GM21723 (cell line): ENCODE results near the gene SASH1.

Source experiments
- ATAC-seq: cut with Tn5 transposase; IDR thresholded peaks from one replicate; pipeline ENCODE4 v1.9.1; 2021; ENCODE audit warnings: mild to moderate bottlenecking, moderate library complexity; ENCODE audit not compliant: unreplicated experiment

The SASH1 gene

DNA sequence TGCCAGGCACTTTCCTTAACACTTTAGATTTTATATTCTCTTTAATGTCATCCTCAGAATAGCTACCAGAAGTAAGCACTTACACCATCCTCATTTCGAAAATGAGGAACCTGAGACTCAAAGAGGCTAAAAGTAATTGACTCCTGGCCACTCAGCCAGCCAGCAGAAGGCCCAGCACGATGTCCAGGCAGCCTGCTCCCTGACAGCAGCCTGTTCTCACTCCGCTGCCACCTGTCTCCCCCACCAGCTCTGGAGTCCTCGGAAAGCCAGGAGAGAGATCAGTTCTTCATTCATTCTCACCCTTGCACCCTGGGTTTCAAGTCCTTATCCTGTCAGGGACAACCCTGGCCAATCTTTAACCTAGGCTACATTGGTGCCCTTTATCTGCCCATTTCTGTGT, 174.0 kb downstream of the SASH1 start:
- no peak for ATAC-seq

DNA sequence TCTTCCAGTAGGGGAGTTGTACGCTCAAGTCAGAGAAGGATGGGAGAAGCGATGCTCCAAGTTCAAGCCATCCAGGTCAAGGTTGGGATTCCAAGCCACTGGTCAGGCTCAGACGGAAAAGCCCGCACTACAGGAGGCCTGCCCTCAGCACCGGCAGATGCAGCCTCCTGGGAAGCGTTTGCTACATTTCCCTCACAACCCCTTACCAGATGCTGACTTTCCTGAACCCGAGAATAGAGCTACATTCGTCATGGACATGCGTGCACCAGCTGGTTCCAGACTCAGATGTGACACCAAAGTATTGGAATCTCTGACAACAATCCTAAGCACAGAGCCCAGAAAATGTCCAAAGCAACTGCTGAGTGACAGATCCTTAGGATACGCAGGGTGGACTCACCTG, 174.8 kb downstream of the SASH1 start:
- ATAC-seq: no peak

DNA sequence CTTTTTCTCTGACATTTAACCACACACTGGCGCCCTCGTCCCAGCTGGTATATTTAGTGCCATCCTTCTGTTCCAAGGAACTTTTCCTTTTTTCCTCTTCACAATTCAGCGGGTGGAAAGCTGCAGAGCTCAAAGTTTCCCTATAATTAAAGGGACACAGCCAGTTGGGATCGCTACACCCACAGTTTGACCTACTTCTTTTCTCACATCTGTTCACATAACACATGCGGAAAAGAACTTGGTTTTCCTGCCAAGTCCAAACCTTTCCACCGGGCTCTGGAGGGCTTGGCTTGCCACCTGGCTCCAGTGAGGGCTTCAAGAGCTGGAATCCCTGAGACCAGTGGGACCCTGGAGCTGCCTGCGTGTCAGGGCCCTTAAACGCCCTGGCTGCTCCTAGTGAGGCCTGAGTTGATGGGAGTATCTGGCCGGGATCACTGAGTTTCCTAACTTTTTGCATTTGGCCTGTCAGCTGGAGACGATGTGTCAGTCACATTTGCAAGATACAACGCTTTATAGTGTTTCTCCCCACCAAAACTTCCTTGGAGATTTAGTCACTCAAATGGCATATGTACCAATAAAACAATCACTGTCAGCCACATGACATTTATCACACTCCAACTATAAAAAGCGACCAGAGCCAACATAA, 176.0 kb downstream of the SASH1 start:
- no peak for ATAC-seq

DNA sequence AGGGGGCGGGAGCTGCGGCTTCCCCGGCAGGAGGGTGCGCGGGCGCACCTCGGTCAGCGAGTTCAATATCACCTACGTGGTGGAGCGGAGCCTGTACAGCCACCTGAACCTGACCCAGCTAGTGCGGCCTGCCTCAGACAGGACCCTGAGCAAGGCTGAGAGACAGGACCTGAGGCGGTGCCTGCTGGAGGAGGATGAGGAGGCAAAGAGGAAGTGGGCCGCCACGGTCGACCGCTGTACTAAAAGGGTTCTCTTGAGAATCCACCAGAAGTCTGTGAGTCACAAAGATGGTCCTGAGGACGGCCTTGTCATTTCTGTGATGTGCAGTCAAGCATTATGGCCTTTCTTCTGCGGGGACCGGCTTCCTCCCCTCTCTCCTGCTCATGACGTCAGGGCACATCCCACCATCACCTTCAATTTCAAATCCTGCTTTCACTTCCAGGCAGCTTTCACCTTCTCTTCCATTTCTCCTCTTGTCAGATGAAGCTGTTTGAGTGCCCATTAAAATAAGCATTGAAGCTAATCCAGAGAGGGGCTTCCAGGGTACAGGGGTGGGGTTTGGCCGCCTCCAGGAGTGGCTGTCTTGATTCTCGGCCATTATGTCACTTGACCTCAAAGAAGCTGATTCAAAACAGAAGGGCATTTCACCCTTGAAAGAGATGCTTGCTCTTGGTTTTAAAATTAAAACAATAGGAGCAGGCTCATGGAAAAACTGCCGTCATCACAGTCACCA, 177.6 kb downstream of the SASH1 start:
- peak; percentile 94 for ATAC-seq

DNA sequence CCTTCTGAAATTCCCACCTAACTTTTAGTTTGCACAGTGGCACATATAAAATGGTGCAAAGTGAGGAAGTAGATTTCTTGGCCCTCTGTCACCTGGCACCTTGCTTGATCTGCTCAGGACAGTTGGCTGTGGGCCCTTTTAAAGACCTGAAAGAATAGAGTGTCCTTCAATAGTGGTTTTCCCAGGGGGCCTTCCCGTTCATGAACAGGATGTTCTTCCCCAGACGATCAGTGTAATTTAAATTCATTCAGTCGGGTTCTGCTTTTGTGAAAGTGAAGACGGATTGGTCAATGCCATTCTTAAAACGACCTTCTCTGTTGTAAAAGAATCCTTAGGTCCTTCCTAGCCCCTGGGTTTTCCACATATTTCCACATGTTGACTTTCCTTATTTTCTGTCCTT, 178.5 kb downstream of the SASH1 start:
- no peak for ATAC-seq

DNA sequence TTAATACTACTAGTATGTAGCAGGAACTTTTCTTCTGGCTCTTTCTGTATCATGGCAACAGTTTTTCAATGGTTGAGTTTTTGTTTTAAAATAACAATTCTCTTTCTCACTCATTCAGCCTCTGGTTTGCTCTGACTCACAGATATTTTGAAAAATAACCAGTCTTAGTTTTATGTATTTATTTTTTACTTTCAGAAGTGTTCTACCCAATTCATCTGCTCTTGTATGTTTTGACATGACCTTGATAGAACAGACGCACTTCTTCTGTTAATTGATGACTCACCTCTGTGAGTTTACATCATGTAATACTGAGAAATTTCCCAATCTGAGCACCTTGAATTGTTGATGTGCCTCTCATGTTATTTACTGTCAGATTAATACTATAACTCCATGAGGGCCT, 178.9 kb downstream of the SASH1 start:
- ATAC-seq: no peak

DNA sequence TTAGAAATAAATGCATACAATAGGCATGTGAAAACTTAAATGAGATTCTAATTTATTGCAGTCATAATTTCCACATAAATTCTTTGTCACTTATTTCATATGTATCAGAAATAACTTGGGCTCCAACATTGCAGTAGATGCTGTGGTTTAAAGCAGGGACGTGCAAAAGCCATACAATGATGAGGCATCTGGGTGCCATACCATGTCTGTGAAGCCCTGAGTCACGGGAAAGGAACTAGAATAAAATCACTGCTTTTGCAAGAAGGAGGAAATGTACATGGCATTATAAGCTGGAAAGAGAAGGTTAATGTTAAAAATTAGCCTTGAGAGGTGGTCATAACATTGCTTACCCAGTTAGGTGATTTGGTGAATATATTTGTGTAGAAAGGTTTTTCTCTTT, 180.4 kb downstream of the SASH1 start:
- no peak for ATAC-seq

DNA sequence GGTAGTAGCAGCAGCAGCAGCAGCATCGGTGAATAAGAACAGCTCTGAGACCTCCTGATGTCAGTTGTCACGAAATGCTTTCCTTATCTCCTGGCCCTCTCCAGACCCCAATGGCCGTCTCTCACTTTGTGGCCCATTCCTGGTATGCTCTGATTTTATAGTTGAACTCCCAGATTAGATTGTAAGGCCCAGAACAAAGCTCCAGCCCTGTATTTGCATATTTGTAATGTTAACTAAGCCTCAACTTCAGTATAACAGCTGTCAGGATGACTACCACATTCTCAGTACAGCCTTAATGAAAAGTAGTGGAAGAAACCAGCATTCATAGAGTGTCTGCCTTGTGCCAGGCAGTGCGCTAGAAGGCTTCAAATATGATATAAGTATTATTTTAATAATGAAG, 180.9 kb downstream of the SASH1 start:
- no peak for ATAC-seq

DNA sequence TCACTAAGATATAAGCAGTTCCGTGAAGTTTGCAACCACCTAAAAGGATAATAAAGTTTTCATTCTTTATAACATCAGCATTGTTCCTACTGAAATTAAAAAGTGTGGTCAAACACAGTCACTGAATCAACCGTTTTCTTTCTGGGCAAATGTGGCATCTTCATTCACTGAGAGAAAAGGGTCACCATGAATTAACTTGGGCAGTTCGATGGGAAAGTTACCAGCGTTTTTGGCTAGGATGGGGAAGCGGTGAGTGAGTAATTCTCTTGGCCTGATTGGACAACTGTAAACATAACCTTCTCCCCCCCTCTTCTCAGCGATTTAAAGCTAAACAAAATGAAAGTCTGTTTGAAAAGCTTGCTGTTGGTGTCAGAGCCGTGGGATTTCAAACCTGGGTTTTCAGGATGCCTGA, 181.8 kb downstream of the SASH1 start:
- ATAC-seq: no peak

DNA sequence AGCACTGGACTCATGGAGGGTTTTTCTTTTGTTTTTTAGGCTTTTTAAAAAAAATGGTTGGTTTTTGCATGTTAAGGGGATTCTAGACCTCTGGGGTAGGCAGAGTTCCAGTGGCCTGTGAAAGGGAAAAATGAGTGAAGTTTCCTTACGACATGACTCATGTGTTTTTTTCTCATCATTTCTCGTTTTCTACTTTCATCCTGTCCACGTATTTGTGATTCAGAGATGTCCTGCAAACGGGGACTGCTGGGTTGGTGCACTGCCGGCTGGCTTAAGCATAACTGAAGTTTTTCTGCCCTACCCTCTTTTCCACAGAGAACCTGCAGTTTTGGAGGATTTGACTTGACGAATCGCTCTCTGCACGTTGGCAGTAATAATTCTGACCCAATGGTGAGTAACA, 182.3 kb downstream of the SASH1 start:
- no peak for ATAC-seq

DNA sequence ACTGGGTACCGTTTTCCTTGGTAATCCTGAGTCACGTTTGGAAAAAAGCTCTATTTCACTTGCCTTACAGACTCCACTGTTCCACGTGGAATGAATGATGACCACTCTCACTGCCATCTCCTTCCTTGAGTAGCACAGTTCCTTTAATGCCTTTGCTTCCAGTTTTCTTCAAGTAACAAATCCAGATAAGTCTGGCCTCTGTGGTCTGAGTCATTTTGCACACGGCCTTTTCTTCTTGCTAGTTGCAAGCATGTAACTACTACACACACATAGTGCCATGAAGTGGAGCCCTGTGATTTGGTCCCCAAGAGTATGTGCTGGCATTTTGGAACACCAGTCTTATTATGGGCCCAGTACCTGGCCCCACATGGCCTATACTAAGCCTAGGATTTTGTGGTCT, 182.8 kb downstream of the SASH1 start:
- ATAC-seq: no peak

DNA sequence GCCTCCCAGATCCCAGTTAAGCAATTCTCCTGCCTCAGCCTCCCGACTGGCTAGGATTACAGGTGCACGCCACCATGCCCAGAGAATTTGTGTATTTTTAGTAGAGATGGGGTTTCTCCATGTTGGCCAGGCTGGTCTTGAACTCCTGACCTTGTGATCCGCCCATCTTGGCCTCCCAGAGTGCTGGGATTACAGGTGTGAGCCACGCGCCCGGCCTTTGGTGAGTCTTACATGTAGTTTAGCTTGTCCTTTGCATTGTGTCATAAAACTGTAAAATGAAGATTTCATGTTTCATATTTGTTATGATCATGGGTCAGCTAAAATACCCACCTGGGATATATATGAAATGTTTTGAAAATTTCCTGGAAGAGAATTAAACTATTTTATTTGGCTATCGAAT, 183.5 kb downstream of the SASH1 start:
- ATAC-seq: no peak

DNA sequence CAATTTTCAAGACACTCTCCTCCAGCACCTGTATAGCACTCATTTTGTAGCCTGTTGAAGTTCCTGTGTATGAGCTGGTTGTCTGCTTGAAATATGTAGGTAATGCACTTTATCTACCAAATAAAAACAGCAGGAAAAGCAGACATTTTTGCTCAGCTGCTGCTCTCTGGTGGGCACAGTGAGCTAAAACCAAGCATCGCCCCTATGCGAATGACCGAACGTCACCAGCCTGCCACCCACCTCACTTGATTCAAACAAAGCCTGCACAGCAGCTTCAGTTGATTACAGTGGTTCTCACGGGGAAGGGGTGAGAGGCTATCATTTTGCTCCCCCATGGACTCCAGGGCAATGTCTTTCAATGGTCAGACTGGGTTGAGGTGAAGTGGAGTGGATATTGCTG, 185.7 kb downstream of the SASH1 start:
- ATAC-seq: no peak

DNA sequence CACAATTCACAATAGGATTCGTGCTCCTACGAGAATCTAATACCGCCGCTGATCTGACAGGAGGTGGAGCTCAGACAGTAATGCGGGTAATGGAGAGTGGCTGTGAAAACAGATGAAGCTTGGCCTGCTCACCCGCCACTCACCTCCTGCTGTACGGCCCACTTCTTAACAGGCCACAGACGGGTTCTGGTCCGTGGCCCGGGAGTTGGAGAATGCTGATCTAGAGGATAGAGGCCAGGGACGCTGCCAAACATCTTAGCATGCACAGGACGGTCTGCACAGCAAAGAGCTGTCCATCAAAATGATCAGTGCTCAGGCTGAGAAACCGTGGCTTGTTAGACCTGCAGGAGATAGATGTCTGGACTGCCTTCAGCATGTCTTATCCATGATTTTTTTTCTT, 186.4 kb downstream of the SASH1 start:
- no peak for ATAC-seq

DNA sequence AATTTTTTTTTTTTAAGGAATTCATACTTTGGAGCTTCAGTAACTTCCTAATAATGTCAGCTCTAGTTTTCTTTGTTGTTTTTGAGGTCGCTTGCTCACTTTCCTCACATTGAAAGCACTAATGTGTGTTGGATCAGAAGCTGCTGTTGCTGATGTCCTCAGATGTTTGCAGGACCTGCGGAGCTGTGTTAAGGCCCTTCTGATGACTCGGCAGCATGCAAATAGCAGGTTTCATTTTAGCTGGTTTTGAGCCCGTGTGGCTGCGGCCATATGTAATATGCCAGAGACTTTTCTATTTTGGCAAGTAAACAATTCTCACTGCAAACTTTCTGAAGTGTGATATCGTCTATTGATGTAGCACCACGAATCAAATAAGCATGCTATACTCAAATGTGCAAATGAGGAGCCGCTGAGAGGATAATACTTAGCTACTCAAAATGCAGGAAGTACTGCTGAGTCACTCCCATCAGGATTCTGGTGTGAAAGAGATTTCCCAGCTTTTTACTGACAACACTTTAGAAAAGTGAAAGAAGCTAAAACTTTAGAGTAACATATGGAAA, 187.8 kb downstream of the SASH1 start:
- no peak for ATAC-seq

DNA sequence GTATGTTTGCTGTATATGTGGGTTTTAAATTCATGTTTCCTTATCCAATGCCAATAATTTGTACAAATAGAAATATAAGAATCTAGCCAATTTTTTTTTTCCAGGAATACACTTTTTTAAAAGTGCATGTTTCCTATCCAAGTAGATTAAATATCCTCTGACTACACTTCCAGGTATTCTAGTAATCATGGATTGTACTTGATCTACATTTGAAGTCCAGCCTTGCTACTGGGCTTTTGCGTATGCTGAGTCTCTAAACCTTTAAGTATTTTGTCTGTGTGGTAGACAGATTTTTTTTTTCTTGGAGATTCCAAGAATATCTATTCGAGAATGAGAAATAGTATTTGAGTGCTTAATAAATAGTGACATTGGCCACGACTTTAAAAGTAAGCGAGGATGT, 188.3 kb downstream of the SASH1 start:
- ATAC-seq: no peak

DNA sequence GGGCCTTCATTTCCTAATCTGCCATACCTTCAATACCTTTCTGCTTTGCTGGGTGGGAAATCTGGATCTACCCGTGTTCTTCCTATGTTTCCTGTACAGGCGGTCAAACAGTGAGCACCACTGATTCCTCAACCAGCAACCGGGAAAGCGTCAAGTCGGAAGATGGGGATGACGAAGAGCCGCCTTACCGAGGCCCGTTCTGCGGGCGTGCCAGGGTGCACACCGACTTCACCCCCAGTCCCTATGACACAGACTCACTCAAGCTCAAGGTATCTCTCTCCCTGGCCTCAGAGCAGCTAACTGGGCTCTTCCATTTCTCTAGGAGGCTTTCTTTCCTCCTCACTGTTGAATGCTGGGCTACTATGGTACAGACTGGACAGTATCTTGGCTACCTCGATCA, 190.1 kb downstream of the SASH1 start:
- ATAC-seq: no peak

DNA sequence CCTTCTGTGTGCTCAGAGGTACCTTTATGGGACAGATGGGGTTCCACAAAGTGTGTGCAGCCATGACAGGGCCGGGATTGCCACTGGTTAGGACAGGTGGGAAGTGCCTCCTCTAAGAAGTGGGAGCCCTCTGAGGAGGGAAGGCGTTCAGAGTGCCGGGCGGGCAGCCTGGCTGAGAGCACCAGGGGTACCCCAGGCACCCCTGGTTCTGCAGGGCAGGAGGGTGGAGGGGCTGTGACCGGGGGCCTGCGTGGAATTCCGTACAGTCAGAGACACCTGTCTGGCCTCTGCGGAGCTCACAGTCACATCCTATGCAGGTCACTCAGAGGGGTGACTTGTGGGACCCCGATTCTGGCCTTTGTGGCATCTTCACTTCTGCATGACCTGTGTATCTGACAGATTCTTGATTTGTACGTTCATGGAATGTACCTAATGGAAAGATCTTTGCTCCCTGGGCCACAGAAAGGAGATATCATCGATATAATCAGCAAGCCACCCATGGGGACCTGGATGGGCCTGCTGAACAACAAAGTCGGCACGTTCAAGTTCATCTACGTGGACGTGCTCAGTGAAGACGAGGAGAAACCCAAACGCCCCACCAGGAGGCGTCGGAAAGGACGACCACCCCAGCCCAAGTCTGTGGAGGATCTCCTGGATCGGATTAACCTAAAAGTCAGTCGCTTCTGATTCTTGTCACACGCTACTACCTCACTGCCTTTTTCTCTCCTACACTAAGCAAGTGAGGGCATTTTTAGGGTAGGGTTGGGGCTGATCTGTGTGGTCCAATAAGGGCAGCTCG, 190.9 kb downstream of the SASH1 start:
- no peak for ATAC-seq

DNA sequence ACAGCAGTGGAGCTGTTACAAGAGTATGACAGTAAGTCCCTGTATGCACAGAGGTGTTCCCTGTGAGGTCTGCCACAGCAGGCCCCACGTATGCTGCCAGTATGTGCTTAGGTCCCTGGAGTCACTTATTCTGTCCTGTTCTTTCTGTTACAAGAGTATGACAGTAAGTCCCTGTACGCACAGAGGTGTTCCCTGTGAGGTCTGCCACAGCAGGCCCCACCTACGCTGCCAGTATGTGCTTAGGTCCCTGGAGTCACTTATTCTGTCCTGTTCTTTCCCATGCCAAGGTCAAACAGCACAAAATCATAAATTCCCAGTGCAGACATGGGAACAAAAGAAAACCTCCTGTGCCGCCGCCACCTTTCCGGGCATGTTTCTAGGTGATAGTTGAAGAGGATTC, 192.2 kb downstream of the SASH1 start:
- ATAC-seq: no peak

DNA sequence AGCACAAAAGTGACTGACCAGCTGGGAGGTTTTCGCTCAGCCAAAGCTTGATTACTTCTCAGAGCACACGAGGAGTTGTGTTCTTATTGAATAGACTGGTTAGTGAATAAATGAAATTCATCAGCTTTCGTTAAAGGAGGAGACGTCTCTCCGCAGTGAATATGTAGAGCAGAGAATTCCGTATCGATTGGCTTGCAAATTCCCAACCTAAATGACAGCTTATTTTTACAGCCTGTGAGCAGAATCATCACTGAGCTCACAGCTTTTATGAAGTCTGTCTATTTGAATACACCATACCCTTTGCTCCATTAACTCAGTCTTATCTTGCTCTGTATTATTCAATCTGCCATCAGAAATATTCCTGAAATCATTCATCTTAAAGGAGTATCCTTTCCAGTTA, 192.7 kb downstream of the SASH1 start:
- no peak for ATAC-seq

DNA sequence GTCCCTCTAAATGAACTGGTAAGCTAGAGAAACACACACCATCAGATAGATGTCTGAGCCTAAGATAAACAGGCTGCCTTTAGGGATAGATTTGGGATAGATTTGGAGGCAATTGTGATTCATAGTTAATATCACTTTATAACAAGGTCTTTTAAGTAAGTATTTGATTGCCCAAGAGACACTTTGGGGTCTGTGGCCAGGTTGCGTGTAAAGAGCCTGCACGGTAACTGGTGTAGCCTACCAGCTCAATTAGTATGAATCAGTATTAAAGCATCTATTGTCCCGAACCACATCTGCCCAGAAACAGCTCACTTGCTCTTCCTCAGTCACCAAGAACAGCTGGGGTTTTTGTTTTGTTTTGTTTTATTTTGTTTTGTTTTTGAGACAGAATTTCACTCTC, 193.3 kb downstream of the SASH1 start:
- no peak for ATAC-seq
